Subcutaneous abdominal adipose tissue (tissue), 5 donors: Measurements from ENCODE around the gene SULT1A2.
"Not testable (repeated sequence)": the region's sequence is repeated elsewhere in the genome, so short reads cannot be mapped to it uniquely, and the experiment has no call there.

ENCODE experiments used
- H3K27ac ChIP-seq: one replicate; pipeline ENCODE4 v1.7.0; 2013; ENCODE audit warnings: low read depth, mild to moderate bottlenecking, inconsistent platforms, low read length, moderate library complexity
- H3K27me3 ChIP-seq, 5 donors: one replicate each; pipeline ENCODE4 v1.7.0; 2013; ENCODE audit warnings: low read length in 5 of 5, inconsistent platforms in 1 of 5; ENCODE audit not compliant: control insufficient read depth in 5 of 5, insufficient read depth in 4 of 5
- H3K36me3 ChIP-seq, 5 donors: one replicate each; pipeline ENCODE4 v1.7.0; 2013; ENCODE audit warnings: low read length in 5 of 5; ENCODE audit not compliant: control insufficient read depth in 5 of 5, insufficient read depth in 5 of 5
- H3K4me1 ChIP-seq, 5 donors: one replicate each; pipeline ENCODE4 v1.7.0; 2013; ENCODE audit warnings: low read length in 5 of 5, mild to moderate bottlenecking in 3 of 5, moderate library complexity in 1 of 5; ENCODE audit not compliant: control insufficient read depth in 5 of 5, insufficient read depth in 5 of 5
- H3K4me3 ChIP-seq, 5 donors: one replicate each; pipeline ENCODE4 v1.7.0; 2013; ENCODE audit warnings: low read length in 5 of 5, low read depth in 1 of 5
- H3K9ac ChIP-seq, 5 donors: one replicate each; pipeline ENCODE4 v1.7.0; 2013; ENCODE audit warnings: low read length in 5 of 5, mild to moderate bottlenecking in 4 of 5, moderate library complexity in 3 of 5
- H3K9me3 ChIP-seq, 5 donors: one replicate each; pipeline ENCODE4 v1.7.0; 2013; ENCODE audit warnings: low read length in 5 of 5; ENCODE audit not compliant: control insufficient read depth in 5 of 5
- donor health status: healthy.
- donor health status: healthy.
- donor health status: healthy.
- donor health status: healthy.
- donor health status: healthy.

SULT1A2 gene

GRCh38 chr16:28575446-28576109 lies 21.3 kb downstream of the SULT1A2 start:
- no peak overlapping the region for H3K4me3 ChIP-seq
- peaks cover 2 to 25% (median 19%) of the 10 kb centered on the region in 5 donors for H3K4me1 ChIP-seq
- H3K9me3 ChIP-seq, result no peaks in the 10 kb centered on the region

GRCh38 chr16:28574925-28575324 lies 21.9 kb downstream of the SULT1A2 start:
- no peak overlapping the region for H3K9ac ChIP-seq
- H3K36me3 ChIP-seq, result no peaks in the 10 kb centered on the region
- H3K4me1 ChIP-seq, result peaks cover 2 to 25% (median 19%) of the 10 kb centered on the region in 5 donors
- H3K27me3 ChIP-seq, result no peaks in the 10 kb centered on the region
- no peak overlapping the region for H3K27ac ChIP-seq
- H3K4me3 ChIP-seq, result no peak overlapping the region
- H3K9me3 ChIP-seq, result no peaks in the 10 kb centered on the region

More at GRCh38 chr16:28575446-28576109, 21.3 kb downstream of the SULT1A2 start:
- H3K9ac ChIP-seq, result no peak overlapping the region
- H3K36me3 ChIP-seq, result peaks cover 0 to 5% (median 0%) of the 10 kb centered on the region in 5 donors
- no peaks in the 10 kb centered on the region for H3K27me3 ChIP-seq
- no peak overlapping the region for H3K27ac ChIP-seq

- Histone ChIP-seq H3K4me3 (no peak overlapping the region), H3K27me3 (no peaks in the 10 kb centered on the region), H3K9ac (no peak overlapping the region), H3K9me3 (no peaks in the 10 kb centered on the region), H3K36me3 (no peaks in the 10 kb centered on the region), H3K4me1 (peaks cover 2 to 25% (median 19%) of the 10 kb centered on the region in 5 donors), H3K27ac (no peak overlapping the region)
These were observed 22.8 kb downstream of the SULT1A2 start for GRCh38 chr16:28573738-28574718.

GRCh38 chr16:28572696-28573510 lies 23.9 kb downstream of the SULT1A2 start:
- Histone ChIP-seq H3K27ac (no peak overlapping the region), H3K27me3 (no peaks in the 10 kb centered on the region), H3K9me3 (no peaks in the 10 kb centered on the region), H3K4me3 (no peak overlapping the region), H3K4me1 (peaks cover 2 to 25% (median 19%) of the 10 kb centered on the region in 5 donors), H3K9ac (peak overlapping the region in 4 of 5 donors; percentile 4 to 72 (median 42)), H3K36me3 (no peaks in the 10 kb centered on the region)

GRCh38 chr16:28569968-28570752 lies 26.7 kb downstream of the SULT1A2 start:
- H3K4me3 ChIP-seq, result no peak overlapping the region
- H3K9me3 ChIP-seq, result peaks cover 0 to 8% (median 4%) of the 10 kb centered on the region in 5 donors
- peaks cover 0 to 1% (median 0%) of the 10 kb centered on the region in 5 donors for H3K36me3 ChIP-seq
- no peak overlapping the region for H3K27ac ChIP-seq
- H3K4me1 ChIP-seq, result peaks cover 2 to 31% (median 19%) of the 10 kb centered on the region in 5 donors
- H3K27me3 ChIP-seq, result no peaks in the 10 kb centered on the region
- H3K9ac ChIP-seq, result no peak overlapping the region

- Histone ChIP-seq H3K9ac (no peak overlapping the region), H3K36me3 (peaks cover 0 to 5% (median 0%) of the 10 kb centered on the region in 5 donors), H3K4me1 (peaks cover 2 to 26% (median 19%) of the 10 kb centered on the region in 5 donors), H3K27ac (no peak overlapping the region), H3K27me3 (no peaks in the 10 kb centered on the region), H3K4me3 (no peak overlapping the region), H3K9me3 (peaks cover 0 to 8% (median 4%) of the 10 kb centered on the region in 5 donors)
These were observed 27.8 kb downstream of the SULT1A2 start for GRCh38 chr16:28569021-28569420.

- peaks cover 0 to 8% (median 4%) of the 10 kb centered on the region in 5 donors for H3K9me3 ChIP-seq
- peak overlapping the region in 1 of 5 donors; percentile 17 for H3K4me3 ChIP-seq
- no peaks in the 10 kb centered on the region for H3K27me3 ChIP-seq
- peaks cover under 1 to 14% (median 10%) of the 10 kb centered on the region in 5 donors for H3K4me1 ChIP-seq
- no peak overlapping the region for H3K27ac ChIP-seq
- H3K9ac ChIP-seq, result no peak overlapping the region
- peaks cover 0 to 5% (median 0%) of the 10 kb centered on the region in 5 donors for H3K36me3 ChIP-seq
These were observed 29.6 kb downstream of the SULT1A2 start for GRCh38 chr16:28567292-28567691.

- H3K27me3 ChIP-seq, H3K4me3 ChIP-seq, H3K27ac ChIP-seq, H3K36me3 ChIP-seq, H3K9me3 ChIP-seq, H3K9ac ChIP-seq: not testable (repeated sequence)
- H3K4me1 ChIP-seq, result peaks cover 2 to 21% (median 17%) of the 10 kb centered on the region in 5 donors
These were observed 30.5 kb downstream of the SULT1A2 start for GRCh38 chr16:28566233-28566925.
